ENCODE measurements around the gene ST3GAL2. TPM values are rescaled to one million over a fixed set of nuclear protein-coding genes. Genes with fewer than 3 reads are reported as not detected.
"Not testable (repeated sequence)": the region's sequence is repeated elsewhere in the genome, so short reads cannot be mapped to it uniquely, and the experiment has no call there.

The ST3GAL2 gene
- total and polyA plus RNA-seq, 8 donors: 25.3 to 38.5 (median 30.6) TPM

DNA sequence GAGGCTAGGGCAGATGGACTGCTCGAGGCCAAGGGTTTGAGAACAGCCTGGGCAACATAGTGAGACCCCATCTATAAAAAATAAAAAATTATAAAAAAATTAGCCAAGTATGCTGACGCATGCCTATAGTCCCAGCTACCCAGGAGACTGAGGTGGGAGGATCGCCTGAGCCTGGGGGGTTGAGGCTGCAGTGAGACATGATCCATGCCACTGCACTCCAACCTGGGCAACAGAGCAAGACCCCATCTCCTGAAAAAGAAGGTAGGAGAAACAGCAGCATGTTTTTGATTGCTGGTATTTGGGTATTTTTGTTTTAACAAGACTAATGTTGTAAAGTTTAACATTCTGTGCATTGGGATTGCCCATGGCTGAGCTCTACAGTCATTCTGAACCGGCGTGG, 101.1 kb downstream of the ST3GAL2 start:
- DNase-seq (no peak), ATAC-seq (no peak)
- Histone ChIP-seq H3K36me3 (peaks cover 0 to 44% of the 10 kb centered on the region in 2 donors), H3K4me3 (no peak overlapping the region), H3K9me3 (no peaks in the 10 kb centered on the region), H3K27me3 (no peaks in the 10 kb centered on the region), H3K4me1 (no peaks in the 10 kb centered on the region), H3K27ac (no peak overlapping the region)
- TF ChIP-seq, protein P1, sequence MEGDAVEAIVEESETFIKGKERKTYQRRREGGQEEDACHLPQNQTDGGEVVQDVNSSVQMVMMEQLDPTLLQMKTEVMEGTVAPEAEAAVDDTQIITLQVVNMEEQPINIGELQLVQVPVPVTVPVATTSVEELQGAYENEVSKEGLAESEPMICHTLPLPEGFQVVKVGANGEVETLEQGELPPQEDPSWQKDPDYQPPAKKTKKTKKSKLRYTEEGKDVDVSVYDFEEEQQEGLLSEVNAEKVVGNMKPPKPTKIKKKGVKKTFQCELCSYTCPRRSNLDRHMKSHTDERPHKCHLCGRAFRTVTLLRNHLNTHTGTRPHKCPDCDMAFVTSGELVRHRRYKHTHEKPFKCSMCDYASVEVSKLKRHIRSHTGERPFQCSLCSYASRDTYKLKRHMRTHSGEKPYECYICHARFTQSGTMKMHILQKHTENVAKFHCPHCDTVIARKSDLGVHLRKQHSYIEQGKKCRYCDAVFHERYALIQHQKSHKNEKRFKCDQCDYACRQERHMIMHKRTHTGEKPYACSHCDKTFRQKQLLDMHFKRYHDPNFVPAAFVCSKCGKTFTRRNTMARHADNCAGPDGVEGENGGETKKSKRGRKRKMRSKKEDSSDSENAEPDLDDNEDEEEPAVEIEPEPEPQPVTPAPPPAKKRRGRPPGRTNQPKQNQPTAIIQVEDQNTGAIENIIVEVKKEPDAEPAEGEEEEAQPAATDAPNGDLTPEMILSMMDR (IDR thresholded peaks at IDR 0.05): no peak
- intact Hi-C loops (cut with DNase I): no loop called here

DNA sequence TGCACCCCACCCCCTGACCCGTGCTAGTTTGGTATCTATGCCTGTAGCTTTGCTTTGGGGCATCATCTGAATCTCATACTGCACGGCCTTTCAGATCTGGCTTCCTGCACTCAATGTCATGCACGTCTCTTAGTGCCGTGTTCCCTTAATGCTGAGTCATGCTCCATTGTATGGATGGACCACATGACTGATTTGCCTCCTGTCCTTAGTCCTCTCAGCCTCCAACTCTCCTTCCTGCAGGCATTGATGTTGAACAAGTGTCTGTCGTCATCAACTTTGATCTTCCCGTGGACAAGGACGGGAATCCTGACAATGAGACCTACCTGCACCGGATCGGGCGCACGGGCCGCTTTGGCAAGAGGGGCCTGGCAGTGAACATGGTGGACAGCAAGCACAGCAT, 106.2 kb downstream of the ST3GAL2 start:
- intact Hi-C loops (cut with DNase I); H3K27ac ChIP-seq; H3K9me3 ChIP-seq; H3K27me3 ChIP-seq; DNase-seq; ATAC-seq; H3K4me1 ChIP-seq; H3K4me3 ChIP-seq: not testable (repeated sequence)
- H3K36me3 ChIP-seq: peaks cover 0 to 89% of the 10 kb centered on the region in 2 donors

DNA sequence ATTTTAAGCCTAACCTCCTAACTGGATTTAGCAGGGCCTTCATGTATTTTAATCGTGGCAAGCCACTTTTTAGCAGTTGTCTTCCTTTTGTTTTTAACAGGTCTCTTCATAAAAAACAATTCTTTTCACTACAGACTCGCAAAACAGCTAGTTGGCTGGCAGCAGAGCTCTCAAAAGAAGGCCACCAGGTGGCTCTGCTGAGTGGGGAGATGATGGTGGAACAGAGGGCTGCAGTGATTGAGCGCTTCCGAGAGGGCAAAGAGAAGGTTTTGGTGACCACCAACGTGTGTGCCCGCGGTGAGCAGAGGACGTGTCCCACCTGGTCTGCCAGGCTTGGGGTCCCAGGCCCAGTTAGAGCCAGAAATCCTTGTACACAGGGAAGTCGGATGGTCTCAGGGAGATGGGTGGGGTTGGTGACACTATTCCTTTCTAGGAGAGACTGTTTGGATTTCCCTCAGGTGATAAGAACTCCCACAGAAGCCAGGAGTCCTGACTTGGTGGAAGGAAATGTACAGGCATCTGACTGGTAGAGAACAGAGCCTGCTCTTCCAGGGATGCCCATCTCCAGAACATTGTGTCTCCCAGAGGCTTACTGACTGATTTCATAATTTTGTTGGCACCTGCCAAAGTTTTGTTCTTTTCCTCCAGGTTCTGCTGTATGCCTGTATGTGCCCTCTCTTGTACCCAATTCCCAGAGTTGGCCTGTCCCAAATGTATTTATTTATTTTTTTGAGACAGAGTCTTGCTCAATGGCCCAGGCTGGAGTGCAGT, 107.1 kb downstream of the ST3GAL2 start:
- Histone ChIP-seq H3K9me3 (no peaks in the 10 kb centered on the region), H3K4me3 (no peak overlapping the region), H3K36me3 (peaks cover 0 to 98% of the 10 kb centered on the region in 2 donors), H3K4me1 (no peaks in the 10 kb centered on the region), H3K27ac (no peak overlapping the region), H3K27me3 (no peaks in the 10 kb centered on the region)
- ATAC-seq (peak; percentile 63), DNase-seq (no peak)
- intact Hi-C loops (cut with DNase I): no loop called here
- TF ChIP-seq, protein P1 (IDR thresholded peaks at IDR 0.05): peak; percentile 14 to 18

DNA sequence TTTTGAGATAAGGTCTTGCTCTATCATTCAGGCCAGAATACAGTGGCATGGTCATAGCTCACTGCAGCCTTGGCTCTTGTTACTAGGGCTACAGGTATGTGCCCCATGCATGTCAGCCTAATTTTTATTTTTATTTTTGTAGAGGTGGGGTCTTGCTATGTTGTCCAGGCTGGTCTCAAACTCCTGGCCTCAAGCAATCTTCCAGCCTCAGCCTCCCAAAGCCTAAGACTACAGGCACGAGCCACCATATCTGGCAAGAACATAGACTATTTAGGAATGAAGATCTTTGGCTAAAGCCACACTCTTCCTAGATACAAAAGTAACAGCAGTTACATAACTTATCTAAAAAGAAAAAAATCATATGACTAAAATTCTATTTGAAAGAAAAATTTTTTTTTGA, 107.8 kb downstream of the ST3GAL2 start:
- H3K27ac ChIP-seq: no peak overlapping the region
- intact Hi-C loops (cut with DNase I): no loop called here

More for the DNA sequence above, 107.8 kb downstream of the ST3GAL2 start:
- TF ChIP-seq, protein P1 (IDR thresholded peaks at IDR 0.05): no peak
- Histone ChIP-seq H3K4me3 (no peak overlapping the region), H3K27me3 (no peaks in the 10 kb centered on the region), H3K4me1 (no peaks in the 10 kb centered on the region), H3K9me3 (no peaks in the 10 kb centered on the region), H3K36me3 (peaks cover 0 to 98% of the 10 kb centered on the region in 2 donors)
- DNase-seq (no peak), ATAC-seq (no peak)

Other genes with a start within 250 kb of the ST3GAL2 start
- 10 to 100 TPM; 17.9 to 29.0 TPM for gene EXOSC6, start 187.2 kb downstream of the ST3GAL2 start, total RNA-seq
- gene EXOSC6, start 187.2 kb downstream of the ST3GAL2 start, polyA plus RNA-seq (ENCODE audit: insufficient read length in 6 of 6): 10 to 100 TPM; 14.0 to 20.6 (median 16.4) TPM
- 100 to 1,000 TPM; 100 to 111 TPM for gene AARS1, start 149.6 kb downstream of the ST3GAL2 start, total RNA-seq
- 10 to 100 TPM; 64.7 to 85.9 (median 73.9) TPM for gene AARS1, start 149.6 kb downstream of the ST3GAL2 start, polyA plus RNA-seq (ENCODE audit: insufficient read length in 6 of 6)
- 10 to 100 TPM; 23.5 to 26.5 TPM for gene DDX19B, start 139.9 kb downstream of the ST3GAL2 start, total RNA-seq
- 10 to 100 TPM; 32.4 to 37.5 (median 35.7) TPM for gene DDX19B, start 139.9 kb downstream of the ST3GAL2 start, polyA plus RNA-seq (ENCODE audit: insufficient read length in 6 of 6)
- 10 to 100 TPM; 28.8 to 31.7 TPM for gene DDX19A, start 92.2 kb downstream of the ST3GAL2 start, total RNA-seq
- gene DDX19A, start 92.2 kb downstream of the ST3GAL2 start, polyA plus RNA-seq (ENCODE audit: insufficient read length in 6 of 6): 10 to 100 TPM; 42.2 to 49.6 (median 46.2) TPM
- 10 to 100 TPM; 20.4 to 20.7 TPM for gene FCSK, start 15.5 kb upstream of the ST3GAL2 start, total RNA-seq
- gene FCSK, start 15.5 kb upstream of the ST3GAL2 start, polyA plus RNA-seq (ENCODE audit: insufficient read length in 6 of 6): 10 to 100 TPM; 11.0 to 17.8 (median 14.3) TPM
- 10 to 100 TPM; 58.5 to 66.7 TPM for gene COG4, start 84.5 kb upstream of the ST3GAL2 start, total RNA-seq
- 10 to 100 TPM; 56.0 to 64.0 (median 58.6) TPM for gene COG4, start 84.5 kb upstream of the ST3GAL2 start, polyA plus RNA-seq (ENCODE audit: insufficient read length in 6 of 6)
- gene SF3B3, start 84.7 kb upstream of the ST3GAL2 start, total RNA-seq: 100 to 1,000 TPM; 210 to 255 TPM
- 100 to 1,000 TPM; 331 to 396 (median 375) TPM for gene SF3B3, start 84.7 kb upstream of the ST3GAL2 start, polyA plus RNA-seq (ENCODE audit: insufficient read length in 6 of 6)
- gene IL34, start 207.5 kb upstream of the ST3GAL2 start, total RNA-seq: 1 to 10 TPM; 2.1 to 4.1 TPM
- under 1 TPM; 0.24 to 0.55 (median 0.42) TPM for gene IL34, start 207.5 kb upstream of the ST3GAL2 start, polyA plus RNA-seq (ENCODE audit: insufficient read length in 6 of 6)
- 10 to 100 TPM; 58.1 to 96.3 TPM for gene MTSS2, start 247.0 kb upstream of the ST3GAL2 start, total RNA-seq
- 100 to 1,000 TPM in 4 of 6 donors, 10 to 100 TPM in 2; 95.3 to 106 (median 102) TPM for gene MTSS2, start 247.0 kb upstream of the ST3GAL2 start, polyA plus RNA-seq (ENCODE audit: insufficient read length in 6 of 6)

All from left lung (tissue), 10 donors.